ENCODE measurements around the gene UNC50.

Gene UNC50

DNA sequence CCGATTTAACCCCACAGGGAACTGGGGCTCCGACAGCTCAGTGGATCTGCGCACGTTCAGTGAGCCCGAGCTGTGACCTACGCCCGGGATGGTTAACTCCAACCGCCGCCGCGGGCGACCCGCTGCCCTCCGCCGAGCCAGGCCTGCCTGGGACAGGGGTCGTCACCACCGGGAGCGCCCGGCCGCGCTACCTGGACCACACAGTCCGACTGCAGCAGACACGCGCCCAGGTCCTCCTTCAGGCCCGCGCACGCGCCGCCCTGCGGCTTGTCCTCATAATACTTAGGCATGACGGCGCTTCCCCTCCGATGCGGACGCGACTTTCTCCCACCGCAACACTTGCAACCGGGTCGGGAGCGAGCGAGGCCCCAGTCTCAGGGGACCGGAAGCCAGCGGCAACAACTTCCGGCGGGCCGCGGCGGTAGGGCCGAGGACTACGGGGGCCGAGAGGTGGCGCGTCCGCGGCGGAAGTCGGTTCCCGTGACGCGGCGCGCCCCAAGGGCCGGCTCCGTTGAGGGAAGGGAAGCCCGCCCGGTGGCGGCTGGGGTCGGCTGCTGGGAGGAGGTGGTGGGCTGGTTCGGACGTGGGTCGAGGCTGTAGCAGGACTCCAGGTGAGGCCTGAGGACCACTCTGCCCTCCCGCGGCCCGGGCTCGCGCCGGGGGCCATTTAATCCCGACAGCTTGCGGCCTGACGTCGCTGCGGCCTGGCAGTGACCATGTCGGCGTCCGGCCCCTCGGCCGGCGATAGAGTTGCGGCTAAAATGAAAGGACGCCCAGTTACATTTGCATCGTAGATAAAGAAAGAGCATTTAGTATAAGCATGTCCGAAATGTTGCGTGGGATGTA, at the start of gene UNC50, which contains the start of gene COA5:
UNC50 (plus strand) TSS at position 474 of the 846 bp plus-strand sequence. CDS start 1,171 bp downstream, outside the sequence.
COA5 (minus strand) TSS at position 397 of the 846 bp plus-strand sequence; CDS start at position 290, 107 bp downstream.
- DNase-seq, result peak; percentile 88

- DNase-seq, result no peak
These were observed 49.4 kb upstream of the UNC50 start for GRCh38 chr2:98558852-98559530.

- no peak for DNase-seq
These were observed 48.8 kb upstream of the UNC50 start for GRCh38 chr2:98559581-98559980.

GRCh38 chr2:98560256-98560771, 48.1 kb upstream of the UNC50 start:
- no peak for DNase-seq

GRCh38 chr2:98561018-98561417, 47.4 kb upstream of the UNC50 start:
- DNase-seq, result no peak

GRCh38 chr2:98561902-98562695, 46.3 kb upstream of the UNC50 start:
- DNase-seq, result no peak

DNA sequence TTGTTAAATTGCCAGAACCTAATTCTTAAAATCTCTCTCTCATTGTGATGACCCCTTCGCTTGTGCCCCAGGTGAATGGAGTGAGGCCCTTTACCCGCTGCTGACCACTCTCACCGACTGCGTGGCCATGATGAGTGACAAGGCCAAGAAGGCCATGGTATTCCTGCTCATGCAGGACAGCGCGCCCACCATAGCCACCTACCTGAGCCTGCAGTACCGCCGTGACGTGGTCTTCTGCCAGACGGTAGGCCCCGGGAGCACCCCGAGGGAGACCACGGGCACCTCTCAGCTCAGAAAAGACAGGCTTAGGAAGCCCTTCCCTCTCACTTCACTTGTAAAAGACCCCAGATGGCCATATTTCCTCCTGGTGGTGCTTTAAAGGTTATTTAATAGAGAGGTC, 45.0 kb upstream of the UNC50 start:
- DNase-seq, result no peak

GRCh38 chr2:98564541-98565132, 43.8 kb upstream of the UNC50 start:
- DNase-seq, result no peak

GRCh38 chr2:98565286-98565860, 43.0 kb upstream of the UNC50 start:
- no peak for DNase-seq

DNA sequence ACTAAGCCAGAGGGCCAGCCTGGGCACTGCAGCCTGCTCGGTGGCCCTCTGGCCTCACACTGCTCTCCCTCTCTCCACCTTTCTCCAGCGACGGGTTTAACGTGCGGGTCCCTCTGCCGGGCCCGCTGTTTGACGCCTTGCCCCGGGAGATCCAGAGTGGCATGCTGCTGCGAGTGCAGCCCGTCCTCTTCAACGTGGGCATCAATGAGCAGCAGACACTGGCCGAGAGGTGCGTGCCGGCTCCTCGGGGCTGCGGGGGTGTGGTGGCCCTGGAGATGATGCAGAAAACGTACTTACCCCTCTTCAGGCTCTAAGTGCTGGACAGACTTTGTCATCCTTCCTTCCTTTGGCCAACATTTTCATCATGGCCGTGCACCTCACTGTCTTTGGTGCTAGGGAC, 42.4 kb upstream of the UNC50 start:
- DNase-seq, result no peak

DNA sequence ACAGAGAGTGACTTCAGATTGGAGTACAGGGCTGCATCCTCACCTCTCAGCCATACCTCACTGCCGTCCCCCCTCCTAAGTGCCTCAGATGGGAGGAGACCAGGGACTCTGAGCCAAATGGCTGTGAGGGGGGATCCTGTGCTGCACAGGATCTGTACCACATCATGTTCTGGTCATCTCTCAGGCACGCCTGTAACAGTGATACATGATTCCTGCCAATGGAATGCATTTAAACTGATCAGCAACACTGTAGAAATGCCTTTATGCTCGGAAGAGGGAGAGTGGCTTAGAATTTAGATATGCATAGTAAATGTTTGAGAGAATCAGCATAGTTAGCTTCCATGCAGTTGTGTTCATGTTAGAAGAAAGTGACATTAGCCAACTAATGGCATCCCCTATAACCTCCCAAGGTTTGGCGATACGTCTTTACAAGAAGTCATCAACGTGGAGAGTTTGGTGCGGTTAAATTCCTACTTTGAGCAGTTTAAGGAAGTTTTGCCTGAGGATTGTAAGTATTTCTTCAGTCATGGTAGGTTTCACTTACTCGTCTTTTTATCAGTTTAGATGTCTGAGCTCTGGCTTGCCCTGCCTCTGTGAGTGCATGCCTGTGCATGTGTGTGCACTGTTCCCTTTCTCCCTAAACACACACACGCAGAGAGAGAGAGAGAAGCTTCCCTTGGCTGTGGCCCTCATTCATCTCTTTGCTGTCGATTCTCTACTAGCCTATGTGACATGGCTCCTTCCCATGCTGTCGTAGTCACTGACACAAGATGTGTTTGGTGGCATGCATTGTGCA, 40.0 kb upstream of the UNC50 start:
- no peak for DNase-seq

DNA sequence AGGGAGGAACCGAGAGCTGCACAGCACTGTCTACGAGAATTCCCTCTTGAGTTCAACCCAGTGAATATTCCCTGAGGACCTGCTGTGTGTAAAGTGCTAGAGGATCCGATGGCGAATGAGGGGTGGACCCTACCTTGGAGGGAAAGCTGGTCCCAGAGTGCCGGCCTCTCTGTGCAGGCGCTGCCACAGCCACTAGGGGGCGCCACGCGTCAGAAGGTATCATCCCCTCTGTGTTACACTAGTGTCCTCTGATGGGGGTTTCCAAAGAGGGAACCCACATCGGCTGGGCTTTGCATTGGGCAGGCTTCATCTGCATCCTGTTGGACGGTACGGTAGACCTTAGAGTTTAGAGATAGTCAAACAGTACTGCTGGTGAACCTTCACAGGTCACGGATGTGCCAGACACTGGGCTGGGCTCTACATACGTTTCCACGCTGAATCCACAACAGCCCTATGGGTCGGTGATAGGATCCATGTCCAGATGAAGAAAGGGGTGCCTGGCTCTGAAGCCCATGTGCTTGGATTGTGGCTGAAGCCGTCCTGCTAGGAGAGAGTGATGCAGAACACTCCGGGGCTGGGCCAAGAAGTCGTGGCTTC, 39.1 kb upstream of the UNC50 start:
- DNase-seq, result peak; percentile 78

DNA sequence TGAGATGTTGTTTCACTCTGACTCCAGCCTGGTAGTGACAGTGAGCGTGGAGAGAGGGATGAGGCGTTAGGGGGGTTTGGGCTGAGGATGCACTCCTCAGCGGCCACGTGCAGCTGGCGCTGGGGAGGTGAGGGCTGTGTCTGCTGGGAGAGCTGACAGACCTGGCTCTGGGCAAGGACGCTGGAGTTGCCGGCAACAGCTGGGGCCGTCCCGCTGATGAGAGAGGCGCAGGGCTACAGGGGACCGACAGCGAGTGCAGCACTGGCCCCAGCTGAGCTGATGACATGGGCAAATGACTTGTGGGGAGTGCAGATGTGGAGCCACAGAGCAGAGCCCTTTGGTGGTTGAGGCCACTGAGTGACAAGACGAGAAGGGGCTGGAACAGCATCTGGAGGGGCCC, 38.5 kb upstream of the UNC50 start:
- no peak for DNase-seq

DNA sequence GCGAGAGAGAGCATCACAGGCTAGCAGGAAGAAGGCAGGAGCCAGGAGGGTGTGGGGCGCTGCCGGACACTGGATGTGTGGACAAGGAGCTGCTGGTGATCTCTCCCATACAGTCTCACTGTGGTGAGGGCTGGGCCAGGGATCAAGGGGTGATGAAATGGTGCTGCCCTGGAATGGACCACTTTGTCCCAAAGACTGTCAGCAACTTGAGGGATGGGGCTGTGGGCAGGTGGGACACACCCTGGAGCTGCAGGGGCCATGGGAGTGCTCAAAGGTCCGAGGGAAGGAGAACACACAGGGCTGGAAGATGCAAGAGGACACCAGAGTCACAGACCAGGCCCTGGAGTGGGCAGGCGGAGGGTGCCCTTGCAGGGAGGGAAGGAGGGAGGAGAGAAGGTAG, 38.0 kb upstream of the UNC50 start:
- no peak for DNase-seq

GRCh38 chr2:98571121-98571701, 37.2 kb upstream of the UNC50 start:
- no peak for DNase-seq

GRCh38 chr2:98571796-98572195, 36.6 kb upstream of the UNC50 start:
- no peak for DNase-seq

DNA sequence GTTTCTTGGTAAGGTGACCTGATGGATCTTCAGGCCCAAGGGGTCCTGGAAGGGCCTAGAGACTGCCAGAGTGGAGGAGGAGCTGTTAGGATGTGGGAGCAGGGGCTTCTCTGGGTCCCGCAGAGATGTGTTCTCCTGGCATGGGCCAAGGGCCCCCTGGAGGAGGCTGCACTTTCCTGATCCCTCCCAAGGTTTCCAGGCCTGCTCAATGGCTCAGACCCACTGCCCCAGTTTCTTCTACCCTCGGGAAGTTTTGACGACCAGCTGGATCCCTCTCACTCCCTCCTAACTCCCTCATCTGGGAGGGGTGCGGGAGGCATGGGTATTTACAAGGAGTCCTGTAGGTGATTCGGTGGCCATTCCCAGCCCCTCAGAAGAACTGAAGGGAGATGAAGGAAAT, 36.2 kb upstream of the UNC50 start:
- no peak for DNase-seq

DNA sequence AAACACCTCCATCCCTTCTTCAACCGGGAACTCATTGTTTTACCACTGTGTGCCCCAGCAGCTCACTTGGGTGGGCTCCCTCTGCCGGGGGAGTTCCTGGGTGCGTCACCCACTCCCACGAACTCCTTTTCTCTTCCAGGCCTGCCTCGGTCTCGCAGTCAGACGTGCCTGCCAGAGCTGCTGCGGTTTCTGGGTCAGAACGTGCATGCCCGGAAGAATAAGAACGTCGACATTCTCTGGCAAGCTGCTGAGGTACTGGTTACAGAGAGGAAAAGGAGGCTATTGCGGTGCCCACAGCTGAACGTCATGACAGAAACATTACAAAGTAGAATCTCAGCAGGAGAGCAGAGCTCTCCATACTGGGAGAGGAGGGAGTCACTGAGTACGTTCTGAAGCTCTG, 35.7 kb upstream of the UNC50 start:
- no peak for DNase-seq

- DNase-seq, result no peak
These were observed 35.0 kb upstream of the UNC50 start for GRCh38 chr2:98573426-98573825.

DNA sequence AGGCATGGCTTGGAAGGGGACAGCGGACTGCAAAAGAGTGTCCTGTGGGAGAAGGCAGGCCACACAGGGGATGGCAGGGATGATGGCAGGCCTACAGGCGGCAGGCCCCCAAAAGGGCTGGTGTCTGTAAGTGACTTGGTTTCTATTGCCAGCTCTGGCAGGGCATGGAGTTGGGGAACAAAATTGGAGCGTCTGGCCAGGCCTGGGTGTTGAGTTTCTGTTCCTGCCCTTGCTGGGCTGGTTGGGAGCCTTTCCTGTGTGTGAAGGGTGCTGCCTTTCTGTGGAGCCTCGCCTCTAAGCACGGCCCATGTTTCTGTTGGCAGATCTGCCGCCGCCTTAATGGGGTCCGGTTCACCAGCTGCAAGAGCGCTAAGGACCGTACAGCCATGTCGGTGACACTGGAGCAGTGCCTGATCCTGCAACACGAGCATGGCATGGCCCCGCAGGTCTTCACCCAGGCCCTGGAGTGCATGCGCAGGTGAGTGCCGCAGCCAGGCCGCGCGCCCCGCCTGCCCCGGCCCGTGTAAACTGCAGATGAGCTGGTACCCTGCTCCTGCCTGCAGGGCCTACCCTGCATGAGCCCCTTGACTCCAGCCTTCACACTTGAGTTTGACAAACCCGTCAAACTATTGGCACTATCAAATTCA, 31.6 kb upstream of the UNC50 start:
- no peak for DNase-seq

Measured in activated T-cell treated with anti-CD3 and anti-CD28 coated beads, Interleukin-2, amount 50 U/mL, for 1 hour (primary cell).